Epithelial cell of esophagus (primary cell): ENCODE results near the gene LSM6.

Source experiments
- DNase-seq: peaks from one replicate; pipeline ENCODE4 v3.0.0; 2010; ENCODE audit warnings: low read depth
- H3K4me3 ChIP-seq: 2 replicates; pipeline ENCODE4 v1.5.1; 2011; ENCODE audit warnings: mild to moderate bottlenecking, low read length, control low read depth
- CTCF ChIP-seq: IDR thresholded peaks from 2 replicates; pipeline ENCODE4 v1.5.1; 2011; ENCODE audit warnings: low read depth, mild to moderate bottlenecking, low read length, control low read depth, inconsistent platforms; ENCODE audit not compliant: insufficient read depth; ENCODE audit errors: missing control alignments

Gene LSM6

GRCh38 chr4:146182443-146182842 lies 6.9 kb downstream of the LSM6 start:
- no peak for TF ChIP-seq CTCF

GRCh38 chr4:146183209-146183608 lies 7.7 kb downstream of the LSM6 start:
- DNase-seq = no peak
- no peak for TF ChIP-seq CTCF
- no peak overlapping the region for H3K4me3 ChIP-seq

More at GRCh38 chr4:146182443-146182842, 6.9 kb downstream of the LSM6 start:
- H3K4me3 ChIP-seq = no peak overlapping the region
- no peak for DNase-seq

GRCh38 chr4:146186041-146186440 lies 10.5 kb downstream of the LSM6 start:
- DNase-seq = no peak
- TF ChIP-seq CTCF = no peak
- no peak overlapping the region for H3K4me3 ChIP-seq

DNA sequence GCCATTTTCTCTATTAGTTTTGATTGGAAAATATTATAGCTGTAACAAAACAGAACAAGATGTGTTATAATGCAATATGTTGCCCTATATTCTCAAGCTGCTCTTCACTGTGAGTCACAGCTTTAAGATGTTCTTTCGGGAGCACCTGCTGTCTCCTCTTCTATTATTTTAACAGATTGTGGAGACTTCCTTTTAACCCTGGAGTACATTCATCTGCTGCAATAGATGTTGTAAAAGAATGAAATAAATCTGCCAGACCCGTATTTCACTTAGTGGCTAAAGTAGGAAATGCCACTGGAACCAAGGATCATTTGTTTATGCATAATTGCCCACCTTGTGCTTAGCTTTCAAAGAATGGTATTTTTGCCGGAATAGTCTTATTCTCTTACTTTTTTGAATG lies 11.1 kb downstream of the LSM6 start:
- no peak overlapping the region for H3K4me3 ChIP-seq
- no peak for TF ChIP-seq CTCF
- no peak for DNase-seq

GRCh38 chr4:146190456-146190855 lies 14.9 kb downstream of the LSM6 start:
- no peak for TF ChIP-seq CTCF
- no peak overlapping the region for H3K4me3 ChIP-seq

GRCh38 chr4:146191766-146192458 lies 16.4 kb downstream of the LSM6 start:
- no peak for TF ChIP-seq CTCF
- no peak for DNase-seq
- no peak overlapping the region for H3K4me3 ChIP-seq

More at GRCh38 chr4:146190456-146190855, 14.9 kb downstream of the LSM6 start:
- no peak for DNase-seq

- no peak for DNase-seq
- no peak for TF ChIP-seq CTCF
- no peak overlapping the region for H3K4me3 ChIP-seq
These were observed 18.1 kb downstream of the LSM6 start for GRCh38 chr4:146193628-146194027.
